Endothelial cell of umbilical vein (primary cell): ENCODE results near the gene EIF2B2.

Source experiments
- POLR2A ChIP-seq: IDR thresholded peaks from 2 replicates; pipeline ENCODE4 v1.6.1; 2012; ENCODE audit warnings: low read depth, mild to moderate bottlenecking, control low read depth, low read length
- POLR2AphosphoS5 ChIP-seq: IDR thresholded peaks from 2 replicates; pipeline ENCODE4 v1.6.1; 2012; ENCODE audit warnings: low read depth, mild to moderate bottlenecking, control low read depth, low read length, moderate library complexity; ENCODE audit not compliant: insufficient read depth
- TF ChIP-seq, protein P1 (sequence below), 2 donors: IDR thresholded peaks; 1 replicate in 1 of 2; 2 replicates in 1 of 2; pipeline ENCODE4 v1.5.1; 2011; ENCODE audit warnings: low read length in 2 of 2, mild to moderate bottlenecking in 2 of 2, moderate library complexity in 2 of 2, control low read depth in 1 of 2, inconsistent platforms in 1 of 2, low read depth in 1 of 2; ENCODE audit not compliant: insufficient read depth in 1 of 2; ENCODE audit errors: extremely low read depth in 1 of 2
- TF ChIP-seq, protein P2 (sequence below): IDR thresholded peaks from 2 replicates; pipeline ENCODE4 v1.6.1; 2011; ENCODE audit not compliant: insufficient read depth, insufficient read length

DNA sequence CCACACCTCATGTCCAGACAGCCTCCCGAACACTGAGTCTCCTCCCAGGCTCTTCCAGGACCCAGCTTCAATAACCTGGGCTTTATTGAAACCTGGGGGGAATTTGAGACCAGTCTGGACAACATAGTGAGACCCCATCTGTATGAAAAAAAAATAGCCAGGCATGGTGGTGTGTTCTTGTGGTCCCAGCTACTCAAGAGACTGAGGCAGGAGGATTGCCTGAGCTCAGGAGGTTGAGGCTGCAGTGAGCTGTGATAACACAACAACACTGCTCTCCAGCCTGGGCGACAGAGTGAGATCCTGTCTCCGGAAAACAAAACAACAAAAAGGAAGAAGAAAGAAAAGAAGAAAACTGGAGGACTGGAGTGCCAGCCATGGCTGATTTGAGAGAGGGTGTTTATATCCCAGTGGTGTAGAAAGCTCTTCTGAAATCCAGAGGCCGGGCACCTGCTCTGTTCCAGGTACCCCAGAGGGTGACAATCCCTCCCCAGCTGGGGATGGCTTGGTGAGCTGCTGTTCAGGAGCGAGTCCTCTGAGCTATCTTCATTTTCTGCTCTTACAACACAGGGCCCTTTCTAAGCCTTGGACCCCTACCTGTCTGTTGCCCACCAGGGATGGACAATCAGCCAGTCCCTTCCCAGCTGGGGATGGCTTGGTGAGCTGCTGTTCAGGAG lies 41.3 kb upstream of the EIF2B2 start:
- TF ChIP-seq, protein P1, sequence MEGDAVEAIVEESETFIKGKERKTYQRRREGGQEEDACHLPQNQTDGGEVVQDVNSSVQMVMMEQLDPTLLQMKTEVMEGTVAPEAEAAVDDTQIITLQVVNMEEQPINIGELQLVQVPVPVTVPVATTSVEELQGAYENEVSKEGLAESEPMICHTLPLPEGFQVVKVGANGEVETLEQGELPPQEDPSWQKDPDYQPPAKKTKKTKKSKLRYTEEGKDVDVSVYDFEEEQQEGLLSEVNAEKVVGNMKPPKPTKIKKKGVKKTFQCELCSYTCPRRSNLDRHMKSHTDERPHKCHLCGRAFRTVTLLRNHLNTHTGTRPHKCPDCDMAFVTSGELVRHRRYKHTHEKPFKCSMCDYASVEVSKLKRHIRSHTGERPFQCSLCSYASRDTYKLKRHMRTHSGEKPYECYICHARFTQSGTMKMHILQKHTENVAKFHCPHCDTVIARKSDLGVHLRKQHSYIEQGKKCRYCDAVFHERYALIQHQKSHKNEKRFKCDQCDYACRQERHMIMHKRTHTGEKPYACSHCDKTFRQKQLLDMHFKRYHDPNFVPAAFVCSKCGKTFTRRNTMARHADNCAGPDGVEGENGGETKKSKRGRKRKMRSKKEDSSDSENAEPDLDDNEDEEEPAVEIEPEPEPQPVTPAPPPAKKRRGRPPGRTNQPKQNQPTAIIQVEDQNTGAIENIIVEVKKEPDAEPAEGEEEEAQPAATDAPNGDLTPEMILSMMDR (IDR thresholded peaks at IDR 0.05; ENCODE audit: extremely low read depth in 1 of 2, insufficient read depth in 1 of 2, low read depth in 1 of 2, low read length in 2 of 2): no peak
- TF ChIP-seq POLR2A: no peak
- no peak for TF ChIP-seq POLR2AphosphoS5
- TF ChIP-seq, protein P2, sequence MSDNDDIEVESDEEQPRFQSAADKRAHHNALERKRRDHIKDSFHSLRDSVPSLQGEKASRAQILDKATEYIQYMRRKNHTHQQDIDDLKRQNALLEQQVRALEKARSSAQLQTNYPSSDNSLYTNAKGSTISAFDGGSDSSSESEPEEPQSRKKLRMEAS: no peak
